Activated naive CD4-positive, alpha-beta T cell treated with anti-CD3 and anti-CD28 coated beads, Interleukin-2, amount 10 ng/mL, durations not matched to agents 7 days and 5 days (primary cell): ENCODE results near the gene PRR33.

ENCODE experiments used
- CTCF ChIA-PET: fragments of 350-600 bp; sonication (Branson Sonifier 250); formaldehyde crosslinking; loops from one replicate; lab custom pipeline; 2021; ENCODE audit warnings: antibody characterized with exemption; lab: Charles Lee
- DNase-seq: peaks from one replicate; pipeline ENCODE4 v3.0.0-alpha.2; 2020
- H3K27ac Mint-ChIP-seq: one replicate; pipeline ENCODE4 v1.8.0; 2021; ENCODE audit warnings: mild to moderate bottlenecking, moderate library complexity, mixed read lengths
- H3K27me3 Mint-ChIP-seq: one replicate; pipeline ENCODE4 v1.8.0; 2021; ENCODE audit warnings: mild to moderate bottlenecking, mixed read lengths
- H3K36me3 Mint-ChIP-seq: one replicate; pipeline ENCODE4 v1.8.0; 2021; ENCODE audit warnings: mixed read lengths
- H3K4me1 Mint-ChIP-seq: one replicate; pipeline ENCODE4 v1.8.0; 2021; ENCODE audit warnings: mixed read lengths
- H3K4me3 Mint-ChIP-seq: one replicate; pipeline ENCODE4 v1.8.0; 2021; ENCODE audit warnings: mild to moderate bottlenecking, moderate library complexity, mixed read lengths
- H3K9me3 Mint-ChIP-seq: one replicate; pipeline ENCODE4 v1.8.0; 2021; ENCODE audit warnings: mixed read lengths

The PRR33 gene

GRCh38 chr11:1915795-1916131, 24.1 kb upstream of the PRR33 start:
- no peak for DNase-seq
- no peaks in the 10 kb centered on the region for H3K36me3 Mint-ChIP-seq
- peak overlapping the region; percentile 0 for H3K27ac Mint-ChIP-seq
- CTCF ChIA-PET: no interaction called here
- no peak overlapping the region for H3K4me3 Mint-ChIP-seq
- peaks cover 28% of the 10 kb centered on the region for H3K27me3 Mint-ChIP-seq
- peaks cover 10% of the 10 kb centered on the region for H3K4me1 Mint-ChIP-seq
- peaks cover 12% of the 10 kb centered on the region for H3K9me3 Mint-ChIP-seq

GRCh38 chr11:1913271-1914060, 21.8 kb upstream of the PRR33 start:
- Mint-ChIP-seq H3K9me3 (peaks cover 12% of the 10 kb centered on the region), H3K4me1 (peaks cover 10% of the 10 kb centered on the region), H3K27ac (no peak overlapping the region), H3K36me3 (no peaks in the 10 kb centered on the region), H3K27me3 (peaks cover 26% of the 10 kb centered on the region), H3K4me3 (no peak overlapping the region)
- DNase-seq: no peak
- CTCF ChIA-PET: no interaction called here

GRCh38 chr11:1912289-1912878, 20.7 kb upstream of the PRR33 start:
- H3K27ac Mint-ChIP-seq: no peak overlapping the region
- no peak overlapping the region for H3K4me3 Mint-ChIP-seq
- no peaks in the 10 kb centered on the region for H3K36me3 Mint-ChIP-seq
- DNase-seq: no peak
- H3K4me1 Mint-ChIP-seq: peaks cover 10% of the 10 kb centered on the region
- H3K9me3 Mint-ChIP-seq: peaks cover 12% of the 10 kb centered on the region
- peaks cover 26% of the 10 kb centered on the region for H3K27me3 Mint-ChIP-seq
- CTCF ChIA-PET: no interaction called here

GRCh38 chr11:1909524-1909923, 17.8 kb upstream of the PRR33 start:
- CTCF ChIA-PET: interaction anchor here (1.0 kb wide), 1 partner anchor 216 kb away, joined by 4 read pairs; no protein-coding TSS in a partner anchor
- Mint-ChIP-seq H3K9me3 (peaks cover 4% of the 10 kb centered on the region), H3K27ac (no peak overlapping the region)

GRCh38 chr11:1908618-1909017, 16.9 kb upstream of the PRR33 start:
- Mint-ChIP-seq H3K4me1 (no peaks in the 10 kb centered on the region), H3K27ac (no peak overlapping the region), H3K27me3 (peaks cover 31% of the 10 kb centered on the region), H3K36me3 (no peaks in the 10 kb centered on the region), H3K9me3 (no peaks in the 10 kb centered on the region), H3K4me3 (no peak overlapping the region)
- no peak for DNase-seq
- CTCF ChIA-PET: no interaction called here

More at GRCh38 chr11:1909524-1909923, 17.8 kb upstream of the PRR33 start:
- DNase-seq: no peak
- H3K4me3 Mint-ChIP-seq: no peak overlapping the region
- peaks cover 32% of the 10 kb centered on the region for H3K27me3 Mint-ChIP-seq
- no peaks in the 10 kb centered on the region for H3K4me1 Mint-ChIP-seq
- H3K36me3 Mint-ChIP-seq: no peaks in the 10 kb centered on the region

- no peak for DNase-seq
- Mint-ChIP-seq H3K27ac (no peak overlapping the region), H3K4me1 (no peaks in the 10 kb centered on the region), H3K4me3 (no peak overlapping the region), H3K9me3 (no peaks in the 10 kb centered on the region), H3K27me3 (peaks cover 28% of the 10 kb centered on the region), H3K36me3 (no peaks in the 10 kb centered on the region)
- CTCF ChIA-PET: no interaction called here
These were observed 15.1 kb upstream of the PRR33 start for GRCh38 chr11:1906611-1907423.

- Mint-ChIP-seq H3K27ac (no peak overlapping the region), H3K4me1 (no peaks in the 10 kb centered on the region), H3K27me3 (peaks cover 28% of the 10 kb centered on the region), H3K4me3 (no peak overlapping the region), H3K36me3 (no peaks in the 10 kb centered on the region), H3K9me3 (no peaks in the 10 kb centered on the region)
- no peak for DNase-seq
- CTCF ChIA-PET: no interaction called here
These were observed 14.5 kb upstream of the PRR33 start for GRCh38 chr11:1906181-1906580.

GRCh38 chr11:1899686-1900085, 8.0 kb upstream of the PRR33 start:
- no peak overlapping the region for H3K4me3 Mint-ChIP-seq
- CTCF ChIA-PET: no interaction called here
- no peak overlapping the region for H3K27ac Mint-ChIP-seq

GRCh38 chr11:1899090-1899489, 7.4 kb upstream of the PRR33 start:
- Mint-ChIP-seq H3K27ac (no peak overlapping the region), H3K4me3 (no peak overlapping the region)

More at GRCh38 chr11:1899686-1900085, 8.0 kb upstream of the PRR33 start:
- Mint-ChIP-seq H3K27me3 (peaks cover 47% of the 10 kb centered on the region), H3K9me3 (no peaks in the 10 kb centered on the region), H3K4me1 (no peaks in the 10 kb centered on the region), H3K36me3 (no peaks in the 10 kb centered on the region)
- no peak for DNase-seq

GRCh38 chr11:1896923-1897322, 5.2 kb upstream of the PRR33 start:
- no peak overlapping the region for H3K4me3 Mint-ChIP-seq
- no peak overlapping the region for H3K27ac Mint-ChIP-seq
- H3K36me3 Mint-ChIP-seq: peaks cover 10% of the 10 kb centered on the region

More at GRCh38 chr11:1899090-1899489, 7.4 kb upstream of the PRR33 start:
- Mint-ChIP-seq H3K9me3 (no peaks in the 10 kb centered on the region), H3K36me3 (no peaks in the 10 kb centered on the region), H3K27me3 (peaks cover 47% of the 10 kb centered on the region), H3K4me1 (no peaks in the 10 kb centered on the region)
- DNase-seq: no peak
- CTCF ChIA-PET: no interaction called here

GRCh38 chr11:1896468-1896867, 4.8 kb upstream of the PRR33 start:
- no peak for DNase-seq
- peaks cover 7% of the 10 kb centered on the region for H3K4me1 Mint-ChIP-seq
- CTCF ChIA-PET: no interaction called here
- H3K27ac Mint-ChIP-seq: no peak overlapping the region
- no peak overlapping the region for H3K4me3 Mint-ChIP-seq
- H3K9me3 Mint-ChIP-seq: peaks cover 4% of the 10 kb centered on the region
- peaks cover 10% of the 10 kb centered on the region for H3K36me3 Mint-ChIP-seq
- H3K27me3 Mint-ChIP-seq: peaks cover 38% of the 10 kb centered on the region

More at GRCh38 chr11:1896923-1897322, 5.2 kb upstream of the PRR33 start:
- Mint-ChIP-seq H3K9me3 (peaks cover 4% of the 10 kb centered on the region), H3K27me3 (peaks cover 38% of the 10 kb centered on the region), H3K4me1 (peaks cover 7% of the 10 kb centered on the region)
- CTCF ChIA-PET: no interaction called here
- no peak for DNase-seq

- Mint-ChIP-seq H3K27me3 (peaks cover 38% of the 10 kb centered on the region), H3K4me1 (peaks cover 20% of the 10 kb centered on the region), H3K27ac (no peak overlapping the region), H3K36me3 (peaks cover 12% of the 10 kb centered on the region), H3K4me3 (no peak overlapping the region), H3K9me3 (peaks cover 4% of the 10 kb centered on the region)
- CTCF ChIA-PET: no interaction called here
- DNase-seq: no peak
These were observed 3.1 kb upstream of the PRR33 start for GRCh38 chr11:1894759-1895158.

- Mint-ChIP-seq H3K27ac (peak overlapping the region; percentile 5), H3K27me3 (peaks cover 32% of the 10 kb centered on the region), H3K4me1 (peaks cover 26% of the 10 kb centered on the region), H3K9me3 (peaks cover 4% of the 10 kb centered on the region), H3K4me3 (no peak overlapping the region), H3K36me3 (peaks cover 15% of the 10 kb centered on the region)
- DNase-seq: no peak
- CTCF ChIA-PET: no interaction called here
These were observed 2.1 kb upstream of the PRR33 start for GRCh38 chr11:1893581-1894359.

GRCh38 chr11:1892558-1892957, 863 bp upstream of the PRR33 start:
- peak overlapping the region; percentile 25 for H3K27ac Mint-ChIP-seq
- no peak overlapping the region for H3K4me3 Mint-ChIP-seq
- CTCF ChIA-PET: interaction anchor here (2.8 kb wide), 1 partner anchor 11 kb away, joined by 10 read pairs; no protein-coding TSS in a partner anchor
- H3K27me3 Mint-ChIP-seq: peaks cover 20% of the 10 kb centered on the region
- H3K4me1 Mint-ChIP-seq: peaks cover 38% of the 10 kb centered on the region
- H3K9me3 Mint-ChIP-seq: peaks cover 4% of the 10 kb centered on the region
- no peak for DNase-seq
- H3K36me3 Mint-ChIP-seq: peaks cover 26% of the 10 kb centered on the region
